Fibroblast of gingiva (primary cell): ENCODE results near the gene TACSTD2.
A peak's percentile ranks its signal among the peaks of the same experiment; 100 is the strongest.
"Not testable (repeated sequence)": the region's sequence is repeated elsewhere in the genome, so short reads cannot be mapped to it uniquely, and the experiment has no call there.

Experiments used
- DNase-seq: peaks from one replicate; pipeline ENCODE4 v3.0.0-alpha.2; 2011; ENCODE audit warnings: low read depth

TACSTD2 gene, protein sequence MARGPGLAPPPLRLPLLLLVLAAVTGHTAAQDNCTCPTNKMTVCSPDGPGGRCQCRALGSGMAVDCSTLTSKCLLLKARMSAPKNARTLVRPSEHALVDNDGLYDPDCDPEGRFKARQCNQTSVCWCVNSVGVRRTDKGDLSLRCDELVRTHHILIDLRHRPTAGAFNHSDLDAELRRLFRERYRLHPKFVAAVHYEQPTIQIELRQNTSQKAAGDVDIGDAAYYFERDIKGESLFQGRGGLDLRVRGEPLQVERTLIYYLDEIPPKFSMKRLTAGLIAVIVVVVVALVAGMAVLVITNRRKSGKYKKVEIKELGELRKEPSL

DNA sequence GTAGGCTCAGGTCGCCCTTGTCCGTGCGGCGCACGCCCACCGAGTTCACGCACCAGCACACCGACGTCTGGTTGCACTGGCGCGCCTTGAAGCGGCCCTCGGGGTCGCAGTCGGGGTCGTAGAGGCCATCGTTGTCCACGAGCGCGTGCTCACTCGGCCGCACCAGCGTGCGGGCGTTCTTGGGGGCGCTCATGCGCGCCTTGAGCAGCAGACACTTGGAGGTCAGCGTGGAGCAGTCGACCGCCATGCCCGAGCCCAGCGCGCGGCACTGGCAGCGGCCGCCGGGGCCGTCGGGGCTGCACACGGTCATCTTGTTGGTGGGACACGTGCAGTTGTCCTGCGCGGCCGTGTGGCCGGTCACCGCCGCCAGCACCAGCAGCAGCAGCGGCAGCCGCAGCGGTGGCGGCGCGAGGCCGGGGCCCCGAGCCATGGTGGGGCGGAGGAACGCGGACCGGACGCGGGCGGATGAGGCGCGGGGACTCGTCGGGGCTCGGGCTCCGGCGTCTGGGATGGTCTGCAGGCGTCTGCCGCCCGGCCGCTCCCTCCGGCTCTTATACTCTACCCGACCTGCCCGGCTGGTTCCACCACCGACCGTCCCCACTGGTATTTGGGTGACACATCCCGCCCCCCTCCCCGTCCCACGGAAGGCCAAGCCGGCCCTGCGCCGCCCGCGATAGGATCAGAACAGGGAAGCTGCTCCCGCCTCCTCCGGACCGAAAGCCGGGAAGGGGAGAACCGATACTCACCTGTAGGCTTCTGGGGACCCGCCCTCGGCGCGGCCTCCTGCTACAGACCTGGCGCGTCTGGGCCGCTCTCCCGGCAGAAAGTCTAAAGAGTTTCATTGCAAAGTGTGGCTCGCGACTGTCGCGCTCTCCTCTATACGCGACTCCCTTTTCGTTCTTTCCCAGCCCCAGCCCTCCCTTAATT lies at the start of gene TACSTD2:
Gene TACSTD2, minus strand, starts transcription at position 526 of the 927 bp plus-strand sequence. Its CDS starts 96 bp downstream, at position 430.
- DNase-seq = no peak

DNA sequence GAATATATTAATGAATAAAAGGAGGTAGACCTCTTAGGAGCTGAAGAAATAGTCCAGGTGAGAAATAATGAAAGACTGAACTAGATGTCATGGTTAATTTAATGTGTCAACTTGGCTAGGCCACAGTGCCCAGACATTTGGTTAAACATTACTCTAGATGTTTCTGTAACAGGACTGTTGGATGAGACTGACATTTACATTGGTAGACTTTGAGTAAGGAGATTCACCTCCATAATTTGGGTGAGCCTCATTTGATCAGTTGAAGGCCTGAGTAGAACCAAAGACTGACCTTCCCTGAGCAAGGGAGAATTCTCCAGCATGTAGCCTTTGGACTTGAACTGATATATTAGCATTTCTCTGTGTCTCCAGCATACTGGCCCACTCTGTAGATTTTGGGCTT lies 49.2 kb upstream of the TACSTD2 start:
- DNase-seq = no peak

DNA sequence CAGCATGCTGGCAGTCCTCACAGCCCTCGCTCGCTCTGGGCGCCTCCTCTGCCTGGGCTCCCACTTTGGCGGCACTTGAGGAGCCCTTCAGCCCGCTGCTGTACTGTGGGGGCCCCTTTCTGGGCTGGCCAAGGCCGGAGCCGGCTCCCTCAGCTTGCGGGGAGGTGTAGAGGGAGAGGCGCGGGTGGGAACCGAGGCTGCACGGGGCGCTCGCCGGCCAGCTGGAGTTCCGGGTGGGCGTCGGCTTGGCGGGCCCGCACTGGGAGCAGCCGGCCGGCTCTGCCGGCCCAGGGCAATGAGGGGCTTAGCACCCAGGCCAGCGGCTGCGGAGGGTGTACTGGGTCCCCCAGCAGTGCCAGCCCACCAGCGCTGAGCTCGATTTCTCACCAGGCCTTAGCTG lies 46.2 kb upstream of the TACSTD2 start:
- DNase-seq = not testable (repeated sequence)

DNA sequence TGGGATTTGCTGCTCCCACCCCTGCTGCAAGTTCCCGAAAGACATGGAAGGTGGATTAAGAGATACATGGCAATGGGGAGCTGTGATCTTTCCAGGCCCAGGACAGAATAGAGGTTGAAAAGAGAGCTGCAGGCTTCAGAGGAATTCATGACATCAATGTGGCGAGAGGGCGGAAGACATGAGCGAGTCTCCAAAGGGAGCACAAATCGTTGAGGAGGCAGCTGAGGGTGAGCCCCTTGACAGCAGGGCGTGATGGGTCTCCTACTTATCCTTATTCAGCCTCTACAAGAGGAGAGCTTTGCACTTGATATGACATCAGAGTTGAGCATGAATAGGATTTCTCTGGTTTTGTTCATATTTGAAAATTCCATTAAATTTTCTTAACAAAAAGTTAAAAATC lies 45.5 kb upstream of the TACSTD2 start:
- DNase-seq = no peak

GRCh38 chr1:58621391-58621790 lies 44.3 kb upstream of the TACSTD2 start:
- no peak for DNase-seq

DNA sequence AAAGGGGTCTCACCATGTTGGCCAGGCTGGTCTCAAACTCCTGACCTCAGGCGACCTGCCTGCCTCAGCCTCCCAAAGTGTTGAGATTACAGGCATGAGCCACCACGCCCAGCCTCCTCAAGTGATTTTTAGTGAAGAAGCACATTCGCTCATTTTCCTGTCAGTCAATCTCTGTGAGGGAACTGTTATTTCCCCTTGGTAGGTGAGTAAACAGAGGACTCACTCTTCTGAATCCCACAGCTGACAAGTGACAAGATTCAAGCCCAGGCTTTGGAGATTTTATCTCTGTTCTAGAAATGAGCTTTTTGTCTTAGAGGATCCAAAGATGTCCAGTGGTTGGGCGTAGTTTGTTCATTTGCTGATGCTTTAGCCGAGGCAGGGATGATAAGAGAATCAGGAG lies 43.9 kb upstream of the TACSTD2 start:
- DNase-seq = no peak

DNA sequence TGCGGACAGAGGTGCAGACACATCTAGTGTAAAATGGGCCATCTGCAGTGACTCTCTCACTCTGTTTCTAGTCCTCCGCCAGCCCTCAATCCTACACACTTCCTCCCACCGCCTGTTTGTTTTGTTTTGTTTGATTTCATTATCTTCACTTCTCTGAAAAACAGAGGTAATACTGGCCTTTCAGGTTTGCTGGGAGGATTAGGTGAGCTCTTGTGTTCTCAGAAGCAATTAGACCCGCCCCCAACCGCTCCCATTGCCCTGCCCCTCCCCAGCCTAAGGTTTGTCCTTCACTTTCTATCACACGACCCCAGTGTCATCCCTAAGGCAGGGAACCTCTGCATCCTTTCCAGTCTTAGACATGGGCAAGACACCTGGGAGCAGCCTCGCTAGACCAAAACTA lies 43.2 kb upstream of the TACSTD2 start:
- no peak for DNase-seq

DNA sequence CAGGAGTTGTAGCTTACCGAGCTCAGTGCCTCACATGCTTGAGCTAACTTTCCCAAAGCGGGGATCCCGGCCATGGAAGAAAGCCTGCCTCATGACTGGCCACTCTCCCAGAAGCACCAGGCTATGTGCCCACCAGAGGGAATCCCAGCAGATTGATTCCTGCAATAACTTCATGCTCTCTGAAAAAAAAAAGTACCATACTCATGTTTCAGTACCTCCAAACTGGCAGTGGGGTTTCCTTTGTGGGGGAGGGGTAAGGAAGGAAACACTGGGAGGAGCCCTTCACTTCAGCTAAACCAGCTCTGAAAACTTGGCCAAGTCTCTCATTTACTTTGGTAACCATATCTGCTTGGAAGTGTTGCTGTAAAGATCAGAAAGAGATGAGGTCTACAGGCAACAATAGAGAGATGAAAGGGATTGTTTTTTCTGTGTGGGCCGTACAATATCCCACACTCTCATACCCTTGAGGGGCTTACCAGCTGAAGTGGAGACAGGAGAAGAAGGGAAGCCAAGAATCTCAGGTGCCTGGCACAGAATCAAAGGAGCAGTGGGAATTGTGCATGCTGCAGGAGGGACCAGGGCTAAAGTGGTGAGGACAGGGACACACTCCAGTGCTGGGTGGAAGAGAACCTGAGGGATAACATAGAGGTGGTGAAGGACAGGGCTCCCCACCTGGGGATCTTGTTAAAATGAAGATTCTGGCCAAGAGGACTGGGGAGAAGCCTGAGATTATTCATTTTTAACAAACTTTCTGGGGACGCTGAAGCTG lies 42.4 kb upstream of the TACSTD2 start:
- peak; percentile 51 for DNase-seq

DNA sequence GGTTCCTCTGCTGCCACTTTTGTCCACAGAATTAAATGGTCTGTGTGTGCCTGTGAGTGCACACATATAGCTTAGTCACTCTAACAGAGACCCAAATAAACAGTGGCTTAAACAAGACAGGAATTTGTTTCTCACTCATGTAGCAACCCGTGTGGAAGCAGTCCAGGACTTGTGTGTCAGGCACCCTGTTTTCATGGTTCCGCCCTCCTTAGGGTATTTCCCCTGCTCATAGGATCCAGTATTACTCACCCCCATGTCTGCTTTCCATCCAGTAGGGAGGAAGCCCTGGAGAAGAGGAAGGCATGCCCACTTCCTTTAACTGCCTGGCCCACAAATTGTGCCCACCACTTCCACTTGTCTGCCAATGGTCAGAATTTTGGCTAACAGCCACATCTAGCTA lies 41.3 kb upstream of the TACSTD2 start:
- peak; percentile 97 for DNase-seq

- DNase-seq = no peak
Measured at GRCh38 chr1:58611861-58612385, 34.9 kb upstream of the TACSTD2 start.

- no peak for DNase-seq
Measured at GRCh38 chr1:58608945-58609344, 31.9 kb upstream of the TACSTD2 start.

- no peak for DNase-seq
Measured at GRCh38 chr1:58608297-58608696, 31.2 kb upstream of the TACSTD2 start.

- DNase-seq = no peak
Measured at GRCh38 chr1:58607391-58607790, 30.3 kb upstream of the TACSTD2 start.

- DNase-seq = peak; percentile 15
Measured at GRCh38 chr1:58601921-58602320, 24.9 kb upstream of the TACSTD2 start.

DNA sequence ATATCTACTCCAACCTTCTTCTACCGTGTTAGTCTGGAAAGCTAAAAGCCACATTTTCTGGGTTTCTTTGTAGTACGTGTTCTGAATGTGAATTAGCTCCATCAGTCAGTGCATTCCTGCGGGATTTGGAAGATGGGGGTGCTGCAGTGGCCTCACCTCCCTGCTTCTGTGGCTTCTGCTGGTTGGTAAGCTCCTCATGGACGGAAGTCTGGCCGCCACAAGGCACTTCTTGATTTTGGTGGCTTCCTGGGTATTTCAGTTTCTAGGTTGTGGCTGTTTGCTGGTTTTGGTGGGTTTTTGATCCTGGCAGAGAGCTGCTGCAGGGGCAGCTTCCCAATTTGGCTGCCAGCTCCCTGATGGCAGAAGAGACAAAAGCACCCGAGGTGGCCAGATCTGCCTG lies 20.9 kb upstream of the TACSTD2 start:
- no peak for DNase-seq

DNA sequence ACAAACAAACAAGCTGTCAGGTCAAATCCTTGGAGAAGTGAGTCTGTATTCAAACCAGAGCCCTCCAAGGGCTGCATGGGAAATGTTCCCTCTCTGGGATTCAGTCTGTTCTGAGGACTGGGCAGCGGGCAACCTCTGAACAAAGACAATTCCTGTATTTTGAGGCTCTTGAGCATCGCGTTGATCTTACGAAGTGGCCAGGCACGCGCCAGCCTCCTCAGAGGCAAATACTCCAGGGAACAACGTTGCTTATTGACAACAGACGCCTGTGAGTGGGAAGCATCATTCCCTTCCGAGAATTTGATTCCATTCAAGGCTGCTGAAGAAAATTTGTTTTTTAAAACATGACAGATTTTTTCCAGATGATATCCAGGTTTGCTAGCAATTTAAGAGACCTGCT lies 20.0 kb upstream of the TACSTD2 start:
- peak; percentile 66 for DNase-seq

DNA sequence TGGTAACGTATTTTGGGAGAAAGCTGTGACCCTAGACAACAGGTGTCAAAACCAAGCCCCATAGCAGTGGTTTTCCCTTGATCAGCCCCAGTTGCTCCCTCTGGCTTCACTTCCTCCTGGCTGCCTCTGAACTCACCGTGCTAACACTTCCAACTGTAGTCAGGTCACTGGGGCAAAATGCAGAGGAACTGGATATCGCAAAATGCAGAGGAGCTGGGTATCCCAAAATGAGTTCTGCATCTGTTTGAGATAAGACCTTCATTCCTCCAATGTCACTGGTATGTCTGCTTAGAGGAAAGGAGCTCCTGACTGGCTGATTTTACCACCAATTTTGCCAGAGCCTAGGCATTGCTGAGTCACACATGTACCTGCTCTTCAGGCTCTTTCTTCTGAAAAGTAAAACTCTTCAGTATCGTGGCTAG lies 19.6 kb upstream of the TACSTD2 start:
- DNase-seq = no peak

DNA sequence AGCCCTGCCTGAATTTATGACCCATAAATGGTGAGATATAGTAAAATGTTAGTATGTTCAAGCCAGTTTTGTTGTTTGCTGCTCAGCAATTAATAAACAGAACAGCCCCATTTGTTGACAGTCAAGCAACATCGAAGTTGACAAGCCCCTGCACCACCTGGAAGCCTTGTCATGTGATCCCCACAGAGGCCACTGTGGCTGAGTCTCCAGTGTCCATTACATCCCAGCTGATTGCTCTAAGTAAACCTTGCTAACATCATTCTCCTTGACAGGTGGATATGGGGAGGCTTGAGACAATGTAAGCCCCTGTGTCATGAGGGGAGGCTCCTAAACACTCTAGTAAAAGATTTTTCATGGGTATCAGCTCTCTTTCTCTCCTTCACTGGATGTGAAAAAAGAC lies 17.5 kb upstream of the TACSTD2 start:
- DNase-seq = no peak

- DNase-seq = peak; percentile 81
Measured at GRCh38 chr1:58592522-58593134, 15.6 kb upstream of the TACSTD2 start.

GRCh38 chr1:58591806-58592205 lies 14.8 kb upstream of the TACSTD2 start:
- no peak for DNase-seq

DNA sequence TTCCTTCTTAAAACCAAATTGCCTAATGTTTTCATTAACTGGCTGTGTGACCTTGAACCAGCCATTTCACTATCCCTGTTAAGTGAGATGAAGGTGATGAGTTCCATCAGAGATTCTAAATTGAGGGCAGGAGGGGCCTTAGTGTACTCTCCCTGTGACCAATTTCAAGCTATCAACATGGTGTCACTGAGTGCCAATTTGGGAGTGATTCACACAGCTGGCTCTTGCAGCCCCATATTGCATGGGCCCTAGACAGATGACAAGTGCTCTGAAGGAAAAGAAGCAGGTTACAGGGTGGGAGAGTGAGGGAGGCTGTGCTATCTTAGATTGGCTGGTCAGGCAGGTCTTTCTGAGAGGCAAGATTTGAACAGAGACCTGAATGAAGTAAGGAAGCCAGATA lies 13.0 kb upstream of the TACSTD2 start:
- DNase-seq = no peak

- DNase-seq = no peak
Measured at GRCh38 chr1:58588396-58588795, 11.3 kb upstream of the TACSTD2 start.
